Right ventricle myocardium inferior (tissue), 1 donor: Measurements from ENCODE around the gene RAPGEF4. TPM values are rescaled to one million over a fixed set of nuclear protein-coding genes. Genes with fewer than 3 reads are reported as not detected.

Source experiments
- ATAC-seq: fragments of 200-7000 bp; cut with Tn5 transposase; one replicate; pipeline ENCODE4 v1.9.1; 2020; ENCODE audit warnings: mild to moderate bottlenecking, moderate library complexity
- DNase-seq: peaks from one replicate; pipeline ENCODE4 v3.0.0; 2021; ENCODE audit errors: missing footprints
- intact Hi-C: fragments of 100-400 bp; cut with DNase I; formaldehyde crosslinking; loops from one replicate; pipeline ENCODE4 v1.11.0; 2022
- total RNA-seq: library from RNA; stranded (reverse); fragmentation: NEBNext Ultra II Directional; extraction: Animal tissue kit (Norgen Biotek cat#: 25700); gene quantifications from one replicate; pipeline ENCODE4 v1.2.1, GENCODE V29; 2021
- donor health status: DM: no; HTN: yes; CAD: no; lungs with severe emphysema.

Gene RAPGEF4
- total RNA-seq, 1 donor from 2014 or later: 9.0 TPM

GRCh38 chr2:172944022-172944793 lies 208.6 kb downstream of the RAPGEF4 start:
- ATAC-seq: no peak
- intact Hi-C loops: no loop called here
- DNase-seq: no peak

- intact Hi-C loops: no loop called here
- ATAC-seq (no peak), DNase-seq (no peak)
Observed at GRCh38 chr2:172944794-172945509, 209.3 kb downstream of the RAPGEF4 start.

GRCh38 chr2:172945510-172945850 lies 209.8 kb downstream of the RAPGEF4 start:
- no peak for ATAC-seq
- intact Hi-C loops: no loop called here
- DNase-seq: no peak

- no peak for ATAC-seq
- intact Hi-C loops: no loop called here
- DNase-seq: no peak
Observed at GRCh38 chr2:172947461-172948153, 212.0 kb downstream of the RAPGEF4 start.

GRCh38 chr2:172949522-172949921 lies 213.9 kb downstream of the RAPGEF4 start:
- intact Hi-C loops: no loop called here
- ATAC-seq (no peak), DNase-seq (no peak)

GRCh38 chr2:172950565-172950964 lies 214.9 kb downstream of the RAPGEF4 start:
- no peak for ATAC-seq
- intact Hi-C loops: no loop called here

GRCh38 chr2:172951554-172951953 lies 215.9 kb downstream of the RAPGEF4 start:
- DNase-seq (no peak), ATAC-seq (no peak)
- intact Hi-C loops: no loop called here

More at GRCh38 chr2:172950565-172950964, 214.9 kb downstream of the RAPGEF4 start:
- DNase-seq: no peak

- intact Hi-C loops: no loop called here
- no peak for ATAC-seq
- no peak for DNase-seq
Observed at GRCh38 chr2:172953411-172953810, 217.8 kb downstream of the RAPGEF4 start.

GRCh38 chr2:172953970-172954852 lies 218.6 kb downstream of the RAPGEF4 start:
- no peak for ATAC-seq
- no peak for DNase-seq
- intact Hi-C loops: no loop called here

- ATAC-seq: no peak
- intact Hi-C loops: no loop called here
Observed at GRCh38 chr2:172955587-172955986, 219.9 kb downstream of the RAPGEF4 start.

GRCh38 chr2:172957734-172958133 lies 222.1 kb downstream of the RAPGEF4 start:
- ATAC-seq (no peak), DNase-seq (no peak)
- intact Hi-C loops: no loop called here

More at GRCh38 chr2:172955587-172955986, 219.9 kb downstream of the RAPGEF4 start:
- DNase-seq: no peak

- ATAC-seq (no peak), DNase-seq (no peak)
- intact Hi-C loops: no loop called here
Observed at GRCh38 chr2:172962082-172962481, 226.4 kb downstream of the RAPGEF4 start.

GRCh38 chr2:172962824-172963223 lies 227.2 kb downstream of the RAPGEF4 start:
- intact Hi-C loops: no loop called here
- ATAC-seq: no peak
- DNase-seq: no peak

- no peak for ATAC-seq
- DNase-seq: no peak
- intact Hi-C loops: no loop called here
Observed at GRCh38 chr2:172964511-172965139, 229.0 kb downstream of the RAPGEF4 start.

GRCh38 chr2:172965433-172966212 lies 230.0 kb downstream of the RAPGEF4 start:
- intact Hi-C loops: no loop called here
- ATAC-seq (no peak), DNase-seq (no peak)

- ATAC-seq (peak; percentile 22), DNase-seq (no peak)
- intact Hi-C loops: no loop called here
Observed at GRCh38 chr2:172967036-172967982, 231.7 kb downstream of the RAPGEF4 start.

- ATAC-seq (peak; percentile 85), DNase-seq (peak; percentile 81)
- intact Hi-C loops: no loop called here
Observed at GRCh38 chr2:172968061-172968469, 232.4 kb downstream of the RAPGEF4 start.
